VCaP (cell line): ENCODE data around the gene SLC35E2B.
A peak's percentile ranks its signal among the peaks of the same experiment; 100 is the strongest.
"Not testable (repeated sequence)": the region's sequence is repeated elsewhere in the genome, so short reads cannot be mapped to it uniquely, and the experiment has no call there.

Source experiments
- H3K27ac ChIP-seq: fragments of 450-650 bp; 2 replicates; pipeline ENCODE4 v1.5.1; 2017
- TF ChIP-seq, protein P1 (sequence below): fragments of 450-650 bp; conservative IDR thresholded peaks from 2 replicates; pipeline ENCODE4 v1.5.1; 2017; ENCODE audit warnings: mild to moderate bottlenecking, moderate library complexity

Gene SLC35E2B

DNA sequence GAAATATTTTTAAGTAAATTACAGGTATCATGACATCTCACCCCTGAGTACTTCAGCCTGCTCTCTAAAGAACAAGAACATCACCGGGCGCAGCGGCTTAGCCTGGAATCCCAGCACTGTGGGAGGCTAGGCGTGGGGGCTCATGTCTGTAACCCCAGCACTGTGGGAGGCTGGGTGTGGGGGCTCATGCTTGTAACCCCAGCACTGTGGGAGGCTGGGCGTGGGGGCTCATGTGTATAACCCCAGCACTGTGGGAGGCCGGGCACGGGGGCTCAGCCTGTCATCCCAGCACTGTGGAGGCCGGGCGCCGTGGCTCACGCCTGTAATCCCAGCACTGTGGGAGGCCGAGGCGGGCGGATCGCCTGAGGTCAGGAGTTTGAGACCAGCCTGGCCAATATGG is 26.1 kb downstream of the SLC35E2B start:
- TF ChIP-seq, protein P1, sequence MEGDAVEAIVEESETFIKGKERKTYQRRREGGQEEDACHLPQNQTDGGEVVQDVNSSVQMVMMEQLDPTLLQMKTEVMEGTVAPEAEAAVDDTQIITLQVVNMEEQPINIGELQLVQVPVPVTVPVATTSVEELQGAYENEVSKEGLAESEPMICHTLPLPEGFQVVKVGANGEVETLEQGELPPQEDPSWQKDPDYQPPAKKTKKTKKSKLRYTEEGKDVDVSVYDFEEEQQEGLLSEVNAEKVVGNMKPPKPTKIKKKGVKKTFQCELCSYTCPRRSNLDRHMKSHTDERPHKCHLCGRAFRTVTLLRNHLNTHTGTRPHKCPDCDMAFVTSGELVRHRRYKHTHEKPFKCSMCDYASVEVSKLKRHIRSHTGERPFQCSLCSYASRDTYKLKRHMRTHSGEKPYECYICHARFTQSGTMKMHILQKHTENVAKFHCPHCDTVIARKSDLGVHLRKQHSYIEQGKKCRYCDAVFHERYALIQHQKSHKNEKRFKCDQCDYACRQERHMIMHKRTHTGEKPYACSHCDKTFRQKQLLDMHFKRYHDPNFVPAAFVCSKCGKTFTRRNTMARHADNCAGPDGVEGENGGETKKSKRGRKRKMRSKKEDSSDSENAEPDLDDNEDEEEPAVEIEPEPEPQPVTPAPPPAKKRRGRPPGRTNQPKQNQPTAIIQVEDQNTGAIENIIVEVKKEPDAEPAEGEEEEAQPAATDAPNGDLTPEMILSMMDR, result no peak
- no peak overlapping the region for H3K27ac ChIP-seq

DNA sequence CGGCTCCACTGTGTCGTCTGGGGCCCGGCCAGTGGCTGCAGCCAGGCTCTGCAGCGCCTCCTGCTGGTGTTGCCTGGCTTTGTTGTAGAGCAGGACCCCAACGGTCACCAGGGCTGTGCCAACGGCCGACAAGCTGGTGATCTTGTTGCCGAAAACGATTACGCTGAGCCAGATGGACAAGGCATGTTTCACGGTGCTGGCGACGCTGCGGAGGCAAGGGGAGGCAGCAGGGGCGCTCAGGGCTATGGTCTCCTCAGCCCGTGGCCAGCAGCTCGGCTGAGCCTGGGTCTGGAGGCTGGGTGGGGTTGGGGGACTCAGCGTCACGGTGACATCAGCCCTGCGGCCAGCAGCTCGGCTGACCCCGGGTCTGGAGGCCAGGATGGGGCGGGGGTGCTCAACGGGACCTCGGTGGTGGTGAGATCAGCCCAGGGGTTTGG is 26.8 kb downstream of the SLC35E2B start:
- H3K27ac ChIP-seq, result no peak overlapping the region
- TF ChIP-seq, protein P1, result peak; percentile 64

DNA sequence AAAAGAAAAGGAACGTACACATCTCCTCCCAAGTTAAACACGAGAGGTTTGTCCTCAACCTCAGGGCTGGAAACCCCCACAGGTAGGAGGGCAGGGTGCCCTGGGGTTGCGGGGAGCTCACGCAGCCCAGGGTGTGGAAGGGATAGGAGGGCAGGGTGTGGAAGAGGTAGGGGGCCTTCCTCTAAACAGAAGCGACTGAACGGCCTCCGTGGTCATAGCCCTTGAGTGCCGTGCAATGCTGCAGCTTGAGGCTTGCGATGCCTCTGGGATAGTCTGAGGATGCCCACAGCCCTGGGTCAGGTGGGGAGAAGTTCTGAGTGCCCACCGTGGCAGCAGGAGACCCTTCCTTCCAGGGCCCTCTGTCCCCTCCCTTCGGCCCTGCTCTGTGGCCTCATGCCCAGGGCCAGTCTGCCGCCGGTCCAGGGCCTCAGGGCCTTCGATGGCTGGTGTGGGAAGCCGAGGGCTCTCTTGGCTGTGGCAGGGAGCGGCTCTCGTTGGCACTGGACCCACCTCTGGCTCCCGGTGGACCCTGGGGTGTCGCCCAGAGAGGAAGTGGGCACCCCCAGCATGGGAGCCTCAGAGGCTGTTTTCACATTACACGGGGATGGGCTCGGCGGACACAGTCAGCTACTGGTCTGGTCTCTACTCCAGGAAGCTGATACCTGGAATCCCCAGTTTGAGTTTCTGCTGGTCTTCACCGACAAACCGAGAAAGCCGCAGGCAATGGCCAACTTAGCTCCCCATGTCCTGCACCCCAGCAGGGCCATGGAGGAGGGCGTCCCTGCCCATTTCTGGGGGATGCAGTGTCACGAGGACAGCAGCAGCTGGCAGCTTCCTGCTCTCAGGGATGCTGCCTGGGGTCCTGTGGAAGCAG is 27.4 kb downstream of the SLC35E2B start:
- H3K27ac ChIP-seq, result no peak overlapping the region
- TF ChIP-seq, protein P1, result no peak

DNA sequence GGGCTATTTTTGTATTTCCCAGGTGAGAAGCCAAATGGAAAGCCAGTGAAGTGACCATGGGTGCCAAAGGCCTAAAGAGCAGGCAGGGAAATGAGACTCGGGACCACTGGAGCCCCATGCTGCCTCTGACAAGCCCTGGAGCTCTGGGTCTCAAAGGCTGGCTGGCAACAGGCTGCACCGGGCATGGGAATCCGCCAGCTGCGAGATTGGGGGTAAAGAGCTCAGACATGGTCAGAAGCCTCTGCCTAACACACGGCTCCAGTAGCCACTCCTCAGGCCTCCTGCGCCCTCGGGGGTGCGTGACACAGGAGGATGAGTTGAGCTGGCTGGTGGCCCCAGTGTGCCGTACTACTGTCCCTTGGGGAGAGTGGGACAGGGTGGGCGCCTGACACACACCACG is 28.3 kb downstream of the SLC35E2B start:
- H3K27ac ChIP-seq, result not testable (repeated sequence)

DNA sequence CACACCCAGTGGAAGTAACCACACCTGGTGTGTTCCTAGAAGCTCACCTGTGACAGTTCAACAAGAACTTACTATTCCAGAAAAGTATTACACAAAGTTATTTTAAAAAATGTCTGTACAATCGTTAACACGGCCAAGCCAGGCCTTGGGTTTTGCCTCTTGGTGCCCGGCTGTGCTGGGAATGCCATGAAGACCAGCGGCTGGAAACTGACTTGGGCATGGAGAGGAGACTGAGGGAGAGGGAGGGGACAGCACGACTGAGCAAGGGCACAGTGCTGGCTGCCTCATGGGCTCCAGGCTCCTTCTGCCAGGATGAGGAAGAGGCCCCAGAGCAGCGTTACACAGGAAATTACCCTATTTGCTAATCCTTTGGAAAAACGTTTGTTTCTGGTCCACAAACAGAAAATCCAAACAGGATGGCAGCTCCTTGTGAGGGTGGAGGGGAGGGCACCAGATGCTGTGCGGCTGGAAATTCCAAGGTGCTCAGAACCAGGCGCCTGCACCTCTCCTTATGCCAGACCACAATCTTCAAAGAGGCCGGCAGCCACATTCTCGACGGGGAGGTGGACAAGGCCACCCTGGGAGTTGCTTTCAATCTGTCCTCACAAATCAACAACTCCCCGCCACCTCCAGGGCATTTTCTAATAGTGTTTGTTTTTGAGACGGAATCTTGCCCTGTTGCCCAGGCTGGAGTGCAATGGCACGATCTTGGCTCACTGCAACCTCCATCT is 29.6 kb downstream of the SLC35E2B start:
- not testable (repeated sequence) for H3K27ac ChIP-seq

DNA sequence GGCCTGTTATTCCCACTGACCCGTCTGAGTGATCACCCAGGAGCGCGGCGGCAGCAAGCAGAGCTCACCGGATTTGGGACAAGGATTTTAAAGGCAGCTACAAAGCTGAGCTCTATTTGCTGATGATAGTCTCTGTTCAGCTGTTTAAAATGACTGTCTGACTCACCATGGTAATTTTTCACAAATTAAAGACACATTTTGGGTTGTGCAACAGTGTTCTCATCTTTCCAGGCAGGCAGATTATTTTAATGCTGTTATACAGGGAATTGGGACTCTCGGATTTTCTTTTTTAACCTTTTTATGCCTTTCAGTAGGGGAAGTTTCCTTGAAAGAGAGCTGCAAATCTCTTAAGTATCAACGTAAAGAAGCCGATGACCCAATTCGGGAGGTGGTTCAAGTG is 30.2 kb downstream of the SLC35E2B start:
- H3K27ac ChIP-seq, result not testable (repeated sequence)

DNA sequence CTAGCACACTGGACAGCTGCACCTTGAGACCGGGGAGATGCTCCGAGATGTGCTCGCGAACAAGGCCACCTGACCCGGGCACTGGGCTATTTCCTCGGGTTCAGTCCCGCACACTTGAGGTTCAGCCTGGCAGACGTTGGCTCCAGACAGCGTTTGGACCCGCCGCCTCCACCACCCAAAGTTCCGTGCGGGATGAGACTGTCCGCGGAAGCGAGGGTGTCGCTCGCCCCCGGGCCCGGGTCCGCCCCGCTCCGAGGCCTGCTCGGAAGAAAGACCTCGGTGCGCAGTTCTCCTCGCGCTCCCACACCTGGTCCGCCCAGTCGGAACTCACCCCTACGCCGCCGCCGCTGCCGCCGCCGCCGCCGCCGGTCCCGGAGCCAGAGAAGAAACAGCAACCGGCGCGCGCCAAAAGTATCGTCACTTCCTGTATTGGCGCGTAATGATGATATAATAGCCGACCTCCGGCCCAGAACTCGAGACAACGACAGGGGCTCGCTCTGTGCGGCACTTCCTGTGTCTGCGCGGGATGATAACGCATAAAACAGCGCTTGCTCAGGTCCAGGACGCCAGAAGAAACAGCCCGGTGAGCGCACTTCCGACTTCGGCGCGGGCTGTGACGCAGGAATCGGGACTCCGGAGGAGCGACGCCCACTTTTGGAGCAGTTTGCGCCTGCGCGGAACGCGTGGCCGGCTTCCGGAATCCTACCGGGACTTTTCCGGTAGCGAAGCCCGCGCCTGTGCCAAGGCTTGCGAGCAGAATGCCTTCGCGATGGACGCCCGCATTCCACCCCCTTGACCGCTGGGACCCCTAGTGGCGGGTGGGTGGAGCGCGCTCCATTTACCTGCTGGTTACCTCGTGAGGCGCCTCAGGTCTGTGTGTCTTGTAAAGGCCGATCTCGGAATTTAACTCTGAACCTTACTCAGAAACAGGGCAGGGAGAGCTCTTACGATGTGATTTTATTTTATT is 33.7 kb downstream of the SLC35E2B start, which contains the start of gene CDK11B:
CDK11B (minus strand) TSS at position 422 of the 967 bp plus-strand sequence. CDS start 1,519 bp downstream, outside the sequence.
- TF ChIP-seq, protein P1, result peak; percentile 68
- peak within 1 kb of the TSS; percentile 94 for H3K27ac ChIP-seq

DNA sequence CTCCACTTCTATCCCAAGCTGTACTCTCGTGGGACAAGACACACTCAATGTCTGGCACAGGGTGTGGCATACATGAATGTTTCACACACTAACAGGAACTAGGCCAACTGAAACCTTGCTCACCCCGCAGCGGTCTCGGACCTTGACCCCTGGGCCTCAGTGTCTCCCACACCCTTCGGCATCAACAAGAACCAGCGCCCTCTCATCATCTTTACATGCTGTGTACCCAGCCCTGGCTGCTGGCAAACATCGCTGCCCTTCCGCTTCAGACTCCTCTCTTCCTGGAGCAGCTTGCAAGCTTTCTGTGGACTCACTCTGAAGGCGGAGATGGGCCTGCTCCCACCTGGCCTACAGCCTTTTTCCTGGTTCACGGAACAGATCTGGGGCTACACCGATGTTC is 44.3 kb downstream of the SLC35E2B start:
- H3K27ac ChIP-seq, result not testable (repeated sequence)

DNA sequence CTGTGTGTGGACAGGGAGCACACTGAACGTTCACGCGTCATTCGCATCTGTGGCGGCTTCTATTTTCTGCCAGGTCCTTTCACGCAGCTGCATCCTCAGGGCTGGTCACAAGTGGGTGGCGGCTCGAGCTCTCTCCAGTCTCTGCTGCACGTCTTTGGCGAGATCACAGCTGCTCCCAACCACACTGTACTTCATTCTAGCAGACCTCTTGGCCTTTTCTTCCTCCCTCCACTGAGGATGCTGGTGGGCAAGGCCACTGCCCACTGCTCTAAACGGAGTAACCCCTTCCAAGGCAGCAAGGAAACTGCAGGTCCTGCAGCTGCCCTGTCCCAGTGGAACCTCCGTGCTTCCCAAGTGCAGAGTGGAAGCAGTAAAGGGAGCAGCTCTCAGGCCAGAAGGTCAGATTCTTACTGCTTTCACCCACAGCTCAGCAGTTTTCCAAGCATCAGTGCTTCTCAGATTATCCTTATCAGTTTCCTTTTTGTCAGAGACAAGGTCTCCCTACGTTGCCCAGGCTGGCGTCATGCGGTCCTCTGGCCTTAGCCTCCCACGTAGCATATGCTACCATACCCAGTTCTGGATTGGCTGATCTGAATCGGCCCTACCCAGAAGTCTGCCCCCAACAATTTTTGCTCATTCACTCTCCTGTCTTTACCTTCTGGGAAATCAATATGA is 44.9 kb downstream of the SLC35E2B start:
- not testable (repeated sequence) for H3K27ac ChIP-seq

DNA sequence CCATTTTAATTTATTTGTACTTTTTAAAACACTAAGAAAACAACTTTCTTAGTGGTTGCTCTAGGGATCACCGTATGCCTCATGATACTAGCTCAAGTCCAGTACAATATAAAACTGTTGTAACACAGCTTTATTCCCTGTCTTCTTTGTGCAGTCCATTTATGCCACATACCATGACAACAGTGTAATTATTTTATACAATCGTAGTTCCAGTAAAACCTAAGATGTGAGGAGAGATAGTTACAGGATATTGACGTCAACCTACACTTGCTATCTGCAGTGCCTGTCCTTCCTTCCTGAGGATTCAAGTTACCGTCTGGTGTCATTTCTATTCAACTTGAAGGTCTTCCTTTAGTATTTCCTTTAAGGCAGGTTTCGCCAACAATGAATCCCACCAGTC is 46.3 kb downstream of the SLC35E2B start:
- H3K27ac ChIP-seq, result not testable (repeated sequence)

DNA sequence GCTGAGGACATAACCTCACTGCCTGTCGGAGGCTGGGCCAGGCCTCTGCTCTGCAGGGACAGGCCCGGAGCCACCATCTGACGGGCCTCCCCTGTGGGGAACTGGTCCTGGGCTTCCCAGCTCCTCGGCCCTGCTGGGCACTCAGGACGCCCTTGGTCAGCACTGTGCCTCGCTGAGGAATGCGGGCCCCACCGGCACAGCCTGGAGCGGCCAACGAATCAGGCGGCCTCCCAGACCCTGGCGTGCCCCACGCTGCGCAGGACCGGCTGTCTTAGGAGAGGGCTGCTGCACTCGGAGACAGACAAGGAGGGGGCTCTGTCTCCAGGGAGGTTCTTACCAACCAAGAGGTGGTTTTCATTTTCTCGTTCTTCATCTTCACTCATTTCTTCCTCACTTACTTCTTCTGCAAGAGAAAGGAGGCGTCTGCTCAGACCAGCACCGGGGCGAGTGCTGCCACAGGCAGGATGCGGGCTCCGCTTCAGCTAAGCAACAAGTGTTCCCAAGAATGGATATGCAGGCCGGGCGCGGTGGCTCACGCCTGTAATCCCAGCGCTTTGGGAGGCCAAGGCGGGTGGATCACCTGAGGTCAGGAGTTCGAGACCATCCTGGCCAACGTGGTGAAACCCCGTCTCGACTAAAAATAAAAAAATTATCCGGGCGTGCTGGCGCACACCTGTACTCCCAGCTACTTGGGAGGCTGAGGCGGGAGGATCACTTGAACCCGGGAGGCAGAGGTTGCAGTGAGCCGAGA is 51.7 kb downstream of the SLC35E2B start:
- H3K27ac ChIP-seq, result not testable (repeated sequence)

DNA sequence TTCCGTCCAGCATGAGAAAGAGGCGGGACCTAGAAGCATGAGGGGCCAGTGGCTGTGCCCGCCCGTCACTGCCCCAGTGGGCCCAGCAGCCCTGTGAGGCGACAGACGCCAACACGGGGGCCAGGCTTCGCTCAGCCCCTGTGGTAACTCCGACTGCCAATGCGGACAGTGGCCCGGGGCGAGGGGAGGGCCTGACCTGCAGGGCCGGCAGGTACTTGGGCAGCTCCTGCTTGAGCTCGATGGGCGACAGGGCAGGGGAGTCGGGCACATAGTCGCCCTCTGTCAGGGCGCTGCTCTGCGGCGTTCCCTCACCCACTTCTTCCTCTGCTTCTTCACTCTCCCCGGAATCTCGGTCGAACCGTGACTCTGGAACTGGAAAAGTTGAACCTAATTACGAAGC is 52.5 kb downstream of the SLC35E2B start:
- not testable (repeated sequence) for H3K27ac ChIP-seq

DNA sequence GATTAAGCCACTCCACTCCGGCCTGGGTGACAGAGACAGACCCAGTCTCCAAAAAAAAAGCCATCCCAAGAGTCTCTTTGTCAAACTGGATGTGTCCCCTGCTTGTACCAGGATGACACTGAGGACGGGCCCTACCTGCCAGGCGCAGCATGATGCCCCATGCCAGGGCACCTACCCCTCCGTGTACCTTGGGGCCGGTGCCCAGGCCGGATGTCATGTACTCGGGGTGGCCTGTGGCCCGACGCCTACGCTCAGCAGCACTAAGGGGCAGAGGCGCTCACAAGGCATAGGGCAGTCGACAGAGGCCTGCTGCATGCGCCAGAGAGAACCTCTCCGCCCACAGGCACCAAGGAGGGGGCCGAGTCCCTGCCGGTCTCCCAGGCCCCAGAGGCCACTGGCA is 53.2 kb downstream of the SLC35E2B start:
- not testable (repeated sequence) for H3K27ac ChIP-seq

DNA sequence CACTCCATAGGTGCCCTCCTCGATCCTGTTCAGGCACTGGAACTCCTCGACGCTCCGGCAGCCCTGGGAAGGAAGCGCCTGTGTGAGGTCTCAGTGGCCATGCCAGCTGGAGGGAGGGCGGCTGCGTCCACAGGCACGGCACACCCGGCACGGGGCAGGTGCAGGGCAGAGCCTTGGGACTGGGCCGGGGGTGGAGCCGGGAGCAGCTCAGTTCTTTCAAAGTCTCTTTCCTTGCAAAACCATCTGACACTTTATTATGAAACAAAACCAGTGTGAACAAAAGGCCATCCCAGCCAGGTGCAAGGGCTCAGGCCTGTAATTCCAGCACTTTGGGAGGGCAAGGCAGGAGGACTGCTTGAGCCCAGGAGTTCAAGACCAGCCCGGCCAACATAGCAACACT is 54.1 kb downstream of the SLC35E2B start:
- not testable (repeated sequence) for H3K27ac ChIP-seq
